Endothelial cell of umbilical vein (primary cell): ENCODE measurements around the gene SCPEP1.

Experiments
- POLR2A ChIP-seq: IDR thresholded peaks from 2 replicates; pipeline ENCODE4 v1.6.1; 2012; ENCODE audit warnings: low read depth, mild to moderate bottlenecking, control low read depth, low read length
- POLR2AphosphoS5 ChIP-seq: IDR thresholded peaks from 2 replicates; pipeline ENCODE4 v1.6.1; 2012; ENCODE audit warnings: low read depth, mild to moderate bottlenecking, control low read depth, low read length, moderate library complexity; ENCODE audit not compliant: insufficient read depth
- TF ChIP-seq, protein P1 (sequence below), 2 donors: IDR thresholded peaks; 1 replicate in 1 of 2; 2 replicates in 1 of 2; pipeline ENCODE4 v1.5.1; 2011; ENCODE audit warnings: low read length in 2 of 2, mild to moderate bottlenecking in 2 of 2, moderate library complexity in 2 of 2, control low read depth in 1 of 2, inconsistent platforms in 1 of 2, low read depth in 1 of 2; ENCODE audit not compliant: insufficient read depth in 1 of 2; ENCODE audit errors: extremely low read depth in 1 of 2
- TF ChIP-seq, protein P2 (sequence below): IDR thresholded peaks from 2 replicates; pipeline ENCODE4 v1.6.1; 2011; ENCODE audit not compliant: insufficient read depth, insufficient read length

DNA sequence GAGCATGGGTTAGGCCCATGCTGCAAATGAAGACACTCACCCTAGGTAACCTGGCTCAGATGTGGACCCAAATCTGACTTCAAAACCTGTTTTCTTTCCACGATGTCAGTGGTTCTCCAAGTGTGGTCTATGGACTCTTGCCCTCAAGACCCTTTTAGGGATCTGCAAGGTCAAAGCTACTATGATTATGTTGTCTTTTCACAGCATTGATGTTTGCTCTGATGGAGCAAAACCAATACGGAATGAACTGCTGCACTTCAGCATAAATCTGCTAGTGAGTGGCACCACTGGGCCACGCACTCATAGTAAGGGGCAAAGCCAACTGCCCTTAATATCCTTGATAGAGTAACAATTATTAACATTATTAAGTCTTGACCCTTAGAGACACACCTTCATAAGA is 42.5 kb upstream of the SCPEP1 start:
- TF ChIP-seq, protein P1, sequence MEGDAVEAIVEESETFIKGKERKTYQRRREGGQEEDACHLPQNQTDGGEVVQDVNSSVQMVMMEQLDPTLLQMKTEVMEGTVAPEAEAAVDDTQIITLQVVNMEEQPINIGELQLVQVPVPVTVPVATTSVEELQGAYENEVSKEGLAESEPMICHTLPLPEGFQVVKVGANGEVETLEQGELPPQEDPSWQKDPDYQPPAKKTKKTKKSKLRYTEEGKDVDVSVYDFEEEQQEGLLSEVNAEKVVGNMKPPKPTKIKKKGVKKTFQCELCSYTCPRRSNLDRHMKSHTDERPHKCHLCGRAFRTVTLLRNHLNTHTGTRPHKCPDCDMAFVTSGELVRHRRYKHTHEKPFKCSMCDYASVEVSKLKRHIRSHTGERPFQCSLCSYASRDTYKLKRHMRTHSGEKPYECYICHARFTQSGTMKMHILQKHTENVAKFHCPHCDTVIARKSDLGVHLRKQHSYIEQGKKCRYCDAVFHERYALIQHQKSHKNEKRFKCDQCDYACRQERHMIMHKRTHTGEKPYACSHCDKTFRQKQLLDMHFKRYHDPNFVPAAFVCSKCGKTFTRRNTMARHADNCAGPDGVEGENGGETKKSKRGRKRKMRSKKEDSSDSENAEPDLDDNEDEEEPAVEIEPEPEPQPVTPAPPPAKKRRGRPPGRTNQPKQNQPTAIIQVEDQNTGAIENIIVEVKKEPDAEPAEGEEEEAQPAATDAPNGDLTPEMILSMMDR (IDR thresholded peaks at IDR 0.05; ENCODE audit: extremely low read depth in 1 of 2, insufficient read depth in 1 of 2, low read depth in 1 of 2, low read length in 2 of 2): no peak
- no peak for TF ChIP-seq POLR2AphosphoS5
- TF ChIP-seq, protein P2, sequence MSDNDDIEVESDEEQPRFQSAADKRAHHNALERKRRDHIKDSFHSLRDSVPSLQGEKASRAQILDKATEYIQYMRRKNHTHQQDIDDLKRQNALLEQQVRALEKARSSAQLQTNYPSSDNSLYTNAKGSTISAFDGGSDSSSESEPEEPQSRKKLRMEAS: no peak
- no peak for TF ChIP-seq POLR2A
